ENCODE results near the gene NOVA1. TPM values are rescaled to one million over a fixed set of nuclear protein-coding genes. Genes with fewer than 3 reads are reported as not detected.

The NOVA1 gene
- total and polyA plus RNA-seq, 9 donors, result 3.9 to 11.7 (median 7.4) TPM

GRCh38 chr14:26466862-26467261 lies 131.0 kb downstream of the NOVA1 start:
- H3K4me3 ChIP-seq, result no peak overlapping the region
- 64 to 77% (median 71%) methylated on average over 1 of the region's 1 CpG for WGBS, 3 donors
- no peaks in the 10 kb centered on the region for H3K36me3 ChIP-seq
- intact Hi-C loops (cut with DNase I), result no loop called here
- no peaks in the 10 kb centered on the region for H3K4me1 ChIP-seq (ENCODE audit: insufficient read depth)
- H3K9me3 ChIP-seq, result no peaks in the 10 kb centered on the region
- TF ChIP-seq CTCF (IDR thresholded peaks at IDR 0.05), result no peak
- no peak for TF ChIP-seq POLR2A (IDR thresholded peaks at IDR 0.05)
- no peak for TF ChIP-seq EP300 (IDR thresholded peaks at IDR 0.05)
- H3K27ac ChIP-seq, result no peak overlapping the region
- no peaks in the 10 kb centered on the region for H3K27me3 ChIP-seq
- no peak for DNase-seq

GRCh38 chr14:26463136-26463535 lies 134.7 kb downstream of the NOVA1 start:
- Histone ChIP-seq H3K27ac (no peak overlapping the region), H3K36me3 (no peaks in the 10 kb centered on the region), H3K9me3 (no peaks in the 10 kb centered on the region), H3K4me3 (no peak overlapping the region), H3K4me1 (ENCODE audit: insufficient read depth) (no peaks in the 10 kb centered on the region), H3K27me3 (no peaks in the 10 kb centered on the region)
- DNase-seq, result no peak
- 26 to 35% (median 32%) methylated on average over 2 of the region's 2 CpGs for WGBS, 3 donors
- TF ChIP-seq EP300 (IDR thresholded peaks at IDR 0.05) (no peak), POLR2A (IDR thresholded peaks at IDR 0.05) (no peak), CTCF (IDR thresholded peaks at IDR 0.05) (no peak)
- intact Hi-C loops (cut with DNase I), result no loop called here

- Histone ChIP-seq H3K4me3 (no peak overlapping the region), H3K27me3 (no peaks in the 10 kb centered on the region), H3K36me3 (no peaks in the 10 kb centered on the region), H3K4me1 (ENCODE audit: insufficient read depth) (no peaks in the 10 kb centered on the region), H3K27ac (no peak overlapping the region), H3K9me3 (no peaks in the 10 kb centered on the region)
- intact Hi-C loops (cut with DNase I), result no loop called here
- WGBS, 3 donors, result 94 to 98% (median 98%) methylated on average over 3 of the region's 3 CpGs
- DNase-seq, result no peak
- TF ChIP-seq CTCF (IDR thresholded peaks at IDR 0.05), result no peak
- TF ChIP-seq POLR2A (IDR thresholded peaks at IDR 0.05), result no peak
- TF ChIP-seq EP300 (IDR thresholded peaks at IDR 0.05), result no peak
These were observed 143.7 kb downstream of the NOVA1 start for GRCh38 chr14:26454105-26454504.

GRCh38 chr14:26448181-26448855 lies 149.5 kb downstream of the NOVA1 start:
- no peaks in the 10 kb centered on the region for H3K4me1 ChIP-seq (ENCODE audit: insufficient read depth)
- WGBS, 3 donors, result 88 to 97% (median 94%) methylated on average over 5 of the region's 5 CpGs
- intact Hi-C loops (cut with DNase I), result no loop called here
- H3K27ac ChIP-seq, result no peak overlapping the region
- H3K27me3 ChIP-seq, result no peaks in the 10 kb centered on the region
- no peaks in the 10 kb centered on the region for H3K9me3 ChIP-seq
- H3K4me3 ChIP-seq, result no peak overlapping the region
- TF ChIP-seq EP300 (IDR thresholded peaks at IDR 0.05) (no peak), CTCF (IDR thresholded peaks at IDR 0.05) (no peak), POLR2A (IDR thresholded peaks at IDR 0.05) (no peak)
- DNase-seq, result no peak
- no peaks in the 10 kb centered on the region for H3K36me3 ChIP-seq

Data from ovary (tissue), 9 donors.